A673 (cell line): ENCODE results near the gene CNN2. TPM values are rescaled to one million over a fixed set of nuclear protein-coding genes. Genes with fewer than 3 reads are reported as not detected.

Experiments used
- BruUV-seq: library from RNA; stranded (reverse); fragments of 400-500 nt; replicated peaks from 2 replicates; lab custom pipeline; 2021; lab: Mats Ljungman, UMichigan
- CTCF ChIA-PET: fragments of 300-600 bp; sonication (Branson Sonifier 250); formaldehyde crosslinking; loops from one replicate; lab custom pipeline; 2022; ENCODE audit warnings: antibody characterized with exemption; lab: Charles Lee
- POLR2A ChIA-PET: fragments of 300-600 bp; sonication (Branson Sonifier 250); formaldehyde crosslinking; loops from one replicate; lab custom pipeline; 2022; ENCODE audit warnings: antibody characterized with exemption; ENCODE audit not compliant: low non-redundant PET; lab: Charles Lee
- DNase-seq: peaks from one replicate; pipeline ENCODE4 v3.0.0-alpha.2; 2015; ENCODE audit warnings: low spot score
- H3K27ac ChIP-seq: fragments of 200-600 bp; sonication (generic); 2 replicates; pipeline ENCODE4 v1.5.1; 2016; ENCODE audit warnings: mixed run types, low read depth, mild to moderate bottlenecking, mixed read lengths, antibody characterized with exemption, low read length; ENCODE audit not compliant: poor library complexity, severe bottlenecking
- H3K27me3 ChIP-seq: fragments of 200-600 bp; sonication (generic); replicated peaks from 2 replicates; pipeline ENCODE4 v1.6.1; 2017; ENCODE audit warnings: mixed run types, low read depth, mild to moderate bottlenecking, mixed read lengths, antibody characterized with exemption, low read length; ENCODE audit not compliant: insufficient read depth, poor library complexity
- H3K36me3 ChIP-seq: fragments of 200-600 bp; sonication (generic); 2 replicates; pipeline ENCODE4 v1.6.1; 2016; ENCODE audit warnings: mixed run types, mild to moderate bottlenecking, mixed read lengths, antibody characterized with exemption, low read length; ENCODE audit not compliant: insufficient read depth, poor library complexity, severe bottlenecking
- H3K4me1 ChIP-seq: fragments of 200-600 bp; sonication (generic); 2 replicates; pipeline ENCODE4 v1.6.1; 2017; ENCODE audit warnings: mixed run types, mild to moderate bottlenecking, mixed read lengths, antibody characterized with exemption, low read length; ENCODE audit not compliant: insufficient read depth, poor library complexity, severe bottlenecking
- H3K4me3 ChIP-seq: fragments of 200-600 bp; sonication (generic); 2 replicates; pipeline ENCODE4 v1.5.1; 2016; ENCODE audit warnings: low read depth, mixed run types, mild to moderate bottlenecking, mixed read lengths, low read length; ENCODE audit not compliant: poor library complexity, severe bottlenecking
- H3K9me3 ChIP-seq: fragments of 200-600 bp; sonication (generic); 2 replicates; pipeline ENCODE4 v1.6.1; 2016; ENCODE audit warnings: mixed run types, low read depth, mild to moderate bottlenecking, mixed read lengths, antibody characterized with exemption, low read length; ENCODE audit not compliant: poor library complexity, severe bottlenecking
- CTCF ChIP-seq: fragments of 300-800, 200-600 bp; sonication (generic); conservative IDR thresholded peaks from 2 replicates; pipeline ENCODE4 v1.5.1; 2017; ENCODE audit warnings: low read depth, mild to moderate bottlenecking, antibody characterized with exemption, low read length, moderate library complexity, mixed read lengths
- EZH2 ChIP-seq: fragments of 200-600 bp; sonication (generic); IDR thresholded peaks from 2 replicates; pipeline ENCODE4 v1.6.1; 2017; ENCODE audit warnings: borderline replicate concordance, low read depth, mild to moderate bottlenecking, mixed read lengths, antibody characterized with exemption, low read length; ENCODE audit not compliant: poor library complexity, severe bottlenecking
- intact Hi-C: fragments of 100-400 bp; cut with micrococcal nuclease; formaldehyde crosslinking; loops from one replicate; pipeline ENCODE4 v1.10.0; 2022; ENCODE audit not compliant: unreplicated experiment
- total RNA-seq: library from RNA; stranded (reverse); gene quantifications from 2 replicates; pipeline ENCODE4 v1.2.3, GENCODE V29; 2021

CNN2 gene
- total RNA-seq, 1 experiment from 2014 or later = 112 TPM

- no peaks in the 10 kb centered on the region for H3K9me3 ChIP-seq
- TF ChIP-seq CTCF = no peak
- no peak for TF ChIP-seq EZH2
- POLR2A ChIA-PET = no interaction called here
- intact Hi-C loops = no loop called here
- H3K27ac ChIP-seq = no peak overlapping the region
- peaks cover 17% of the 10 kb centered on the region for H3K36me3 ChIP-seq
- H3K4me3 ChIP-seq = no peak overlapping the region
- H3K27me3 ChIP-seq = no peaks in the 10 kb centered on the region
- no peak for DNase-seq
- peaks cover 11% of the 10 kb centered on the region for H3K4me1 ChIP-seq
- CTCF ChIA-PET = no interaction called here
- no TSS peak for BruUV-seq
Observed at GRCh38 chr19:1084024-1084868, 57.8 kb downstream of the CNN2 start.

DNA sequence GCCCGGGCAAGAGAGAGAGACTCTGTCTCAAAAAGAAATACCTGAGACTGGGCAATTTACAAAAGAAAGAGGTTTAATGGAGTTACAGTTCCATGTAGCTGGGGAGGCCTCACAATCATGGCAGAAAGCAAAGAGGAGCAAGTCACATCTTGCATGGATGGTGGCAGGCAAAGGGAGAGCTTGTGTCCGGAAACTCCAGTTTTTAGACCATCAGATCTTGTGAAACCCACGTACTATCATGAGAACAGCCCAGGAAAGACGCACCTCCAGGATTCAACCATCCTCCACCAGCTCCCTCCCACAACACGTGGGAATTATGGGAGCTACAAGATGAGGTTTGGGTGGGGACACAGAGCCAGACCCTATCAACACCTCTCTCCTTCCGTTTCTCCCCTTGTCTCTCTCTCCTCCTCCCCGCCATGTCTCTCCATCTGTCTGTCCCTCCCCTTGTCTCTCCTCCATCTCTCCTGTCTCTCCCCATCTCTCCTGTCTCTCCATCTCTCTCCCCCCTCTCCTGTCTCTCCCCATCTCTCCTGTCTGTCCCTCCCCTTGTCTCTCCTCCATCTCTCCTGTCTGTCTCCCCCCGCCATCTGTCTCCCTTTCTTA lies 58.7 kb downstream of the CNN2 start:
- ChIA-PET POLR2A (interaction anchor here (0.6 to 0.7 kb wide), 2 partner anchors 87 to 172 kb away, joined by 5 to 7 read pairs; no protein-coding TSS in a partner anchor), CTCF (no interaction called here)
- no TSS peak for BruUV-seq

More for the DNA sequence above, 58.7 kb downstream of the CNN2 start:
- Histone ChIP-seq H3K27ac (no peak overlapping the region), H3K36me3 (peaks cover 23% of the 10 kb centered on the region), H3K4me1 (peaks cover 11% of the 10 kb centered on the region), H3K27me3 (no peaks in the 10 kb centered on the region), H3K4me3 (no peak overlapping the region), H3K9me3 (no peaks in the 10 kb centered on the region)
- TF ChIP-seq CTCF (no peak), EZH2 (no peak)
- intact Hi-C loops = no loop called here
- no peak for DNase-seq
